GM21360 (cell line): ENCODE data around the gene ARL5A.

Source experiments
- ATAC-seq: cut with Tn5 transposase; IDR thresholded peaks from one replicate; pipeline ENCODE4 v1.9.1; 2021; ENCODE audit warnings: mild to moderate bottlenecking, moderate library complexity; ENCODE audit not compliant: unreplicated experiment

ARL5A gene

GRCh38 chr2:151841047-151841424 is 12.8 kb upstream of the ARL5A start:
- ATAC-seq = no peak

GRCh38 chr2:151840216-151841046 is 12.2 kb upstream of the ARL5A start:
- ATAC-seq = peak; percentile 99

- no peak for ATAC-seq
These were observed 9.7 kb upstream of the ARL5A start for GRCh38 chr2:151837926-151838325.

GRCh38 chr2:151833984-151834383 is 5.8 kb upstream of the ARL5A start:
- ATAC-seq = peak; percentile 70

- no peak for ATAC-seq
These were observed 2.7 kb upstream of the ARL5A start for GRCh38 chr2:151830961-151831360.

GRCh38 chr2:151828890-151829324 is 686 bp upstream of the ARL5A start:
- ATAC-seq = no peak

GRCh38 chr2:151827564-151828142 is 568 bp downstream of the ARL5A start:
- peak; percentile 29 for ATAC-seq

GRCh38 chr2:151826737-151827157 is 1.5 kb downstream of the ARL5A start:
- ATAC-seq = no peak

- ATAC-seq = no peak
These were observed 3.3 kb downstream of the ARL5A start for GRCh38 chr2:151824886-151825285.

GRCh38 chr2:151823651-151824050 is 4.6 kb downstream of the ARL5A start:
- no peak for ATAC-seq

GRCh38 chr2:151819920-151820319 is 8.3 kb downstream of the ARL5A start:
- ATAC-seq = peak; percentile 82

GRCh38 chr2:151817929-151818328 is 10.3 kb downstream of the ARL5A start:
- no peak for ATAC-seq

GRCh38 chr2:151816843-151817242 is 11.4 kb downstream of the ARL5A start:
- no peak for ATAC-seq

- ATAC-seq = no peak
These were observed 12.3 kb downstream of the ARL5A start for GRCh38 chr2:151815821-151816489.

- ATAC-seq = no peak
These were observed 17.7 kb downstream of the ARL5A start for GRCh38 chr2:151810489-151810888.

GRCh38 chr2:151809073-151809383 is 19.2 kb downstream of the ARL5A start:
- ATAC-seq = no peak

- ATAC-seq = no peak
These were observed 19.8 kb downstream of the ARL5A start for GRCh38 chr2:151808258-151809072.

- no peak for ATAC-seq
These were observed 22.3 kb downstream of the ARL5A start for GRCh38 chr2:151805961-151806360.

GRCh38 chr2:151805343-151805742 is 22.9 kb downstream of the ARL5A start:
- no peak for ATAC-seq

- ATAC-seq = no peak
These were observed 24.4 kb downstream of the ARL5A start for GRCh38 chr2:151803811-151804210.

- no peak for ATAC-seq
These were observed 25.9 kb downstream of the ARL5A start for GRCh38 chr2:151802315-151802714.
